ENCODE measurements around the gene LETMD1. TPM values are rescaled to one million over a fixed set of nuclear protein-coding genes. Genes with fewer than 3 reads are reported as not detected.

Gene LETMD1
- total RNA-seq, 4 donors from 2014 or later = 35.6 to 43.2 (median 42.1) TPM

DNA sequence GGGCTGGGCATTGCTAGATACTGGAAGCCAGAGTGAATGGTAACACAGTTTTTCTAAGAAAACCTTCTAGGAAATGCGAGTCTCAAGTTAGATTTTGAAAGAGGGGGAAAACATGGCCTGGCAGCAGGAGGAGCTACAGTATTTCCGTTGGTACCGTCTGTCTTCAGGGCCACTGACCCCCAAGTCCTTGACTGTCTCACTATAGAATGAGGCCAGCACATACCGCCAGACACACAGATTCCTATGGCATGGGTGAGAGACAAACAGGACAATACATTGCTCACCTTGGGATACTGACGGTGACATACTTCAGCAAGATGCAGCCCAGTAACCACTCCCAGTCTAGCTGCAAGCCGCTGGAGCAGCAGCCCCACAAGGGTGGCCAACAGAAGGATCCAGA, 43.6 kb upstream of the LETMD1 start:
- no peak overlapping the region for H3K27ac ChIP-seq (replicated peaks in 1 of 4)
- no peak overlapping the region for H3K4me3 ChIP-seq
- peaks cover 27 to 82% (median 61%) of the 10 kb centered on the region in 4 donors for H3K36me3 ChIP-seq
- TF ChIP-seq, protein P1, sequence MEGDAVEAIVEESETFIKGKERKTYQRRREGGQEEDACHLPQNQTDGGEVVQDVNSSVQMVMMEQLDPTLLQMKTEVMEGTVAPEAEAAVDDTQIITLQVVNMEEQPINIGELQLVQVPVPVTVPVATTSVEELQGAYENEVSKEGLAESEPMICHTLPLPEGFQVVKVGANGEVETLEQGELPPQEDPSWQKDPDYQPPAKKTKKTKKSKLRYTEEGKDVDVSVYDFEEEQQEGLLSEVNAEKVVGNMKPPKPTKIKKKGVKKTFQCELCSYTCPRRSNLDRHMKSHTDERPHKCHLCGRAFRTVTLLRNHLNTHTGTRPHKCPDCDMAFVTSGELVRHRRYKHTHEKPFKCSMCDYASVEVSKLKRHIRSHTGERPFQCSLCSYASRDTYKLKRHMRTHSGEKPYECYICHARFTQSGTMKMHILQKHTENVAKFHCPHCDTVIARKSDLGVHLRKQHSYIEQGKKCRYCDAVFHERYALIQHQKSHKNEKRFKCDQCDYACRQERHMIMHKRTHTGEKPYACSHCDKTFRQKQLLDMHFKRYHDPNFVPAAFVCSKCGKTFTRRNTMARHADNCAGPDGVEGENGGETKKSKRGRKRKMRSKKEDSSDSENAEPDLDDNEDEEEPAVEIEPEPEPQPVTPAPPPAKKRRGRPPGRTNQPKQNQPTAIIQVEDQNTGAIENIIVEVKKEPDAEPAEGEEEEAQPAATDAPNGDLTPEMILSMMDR (IDR thresholded peaks at IDR 0.05) = no peak
- TF ChIP-seq EP300 (IDR thresholded peaks at IDR 0.05) (no peak), POLR2AphosphoS5 (IDR thresholded peaks at IDR 0.05) (no peak), POLR2A (IDR thresholded peaks at IDR 0.05; ENCODE audit: low read depth) (no peak)
- intact Hi-C loops (cut with DNase I) = no loop called here
- no peaks in the 10 kb centered on the region for H3K9me3 ChIP-seq
- DNase-seq (ENCODE audit: extremely low spot score) = no peak
- no peaks in the 10 kb centered on the region for H3K27me3 ChIP-seq
- 77% methylated on average over 6 of the region's 6 CpGs for WGBS
- H3K4me1 ChIP-seq = peaks cover 0 to 3% (median under 1%) of the 10 kb centered on the region in 4 donors

- no peak overlapping the region for H3K27ac ChIP-seq (replicated peaks in 1 of 4)
- 96% methylated on average over 3 of the region's 3 CpGs for WGBS
- TF ChIP-seq EP300 (IDR thresholded peaks at IDR 0.05) (no peak), POLR2A (IDR thresholded peaks at IDR 0.05; ENCODE audit: low read depth) (no peak), POLR2AphosphoS5 (IDR thresholded peaks at IDR 0.05) (no peak)
- TF ChIP-seq, protein P1 (IDR thresholded peaks at IDR 0.05) = no peak
These were observed 43.1 kb upstream of the LETMD1 start for GRCh38 chr12:51005030-51005429.

GRCh38 chr12:51005671-51006070, 42.5 kb upstream of the LETMD1 start:
- Histone ChIP-seq H3K27ac (replicated peaks in 1 of 4) (no peak overlapping the region), H3K4me1 (peaks cover 0 to 8% (median 5%) of the 10 kb centered on the region in 4 donors), H3K9me3 (no peaks in the 10 kb centered on the region), H3K4me3 (no peak overlapping the region), H3K27me3 (no peaks in the 10 kb centered on the region), H3K36me3 (peaks cover 15 to 70% (median 50%) of the 10 kb centered on the region in 4 donors)
- intact Hi-C loops (cut with DNase I) = no loop called here
- no peak for DNase-seq (ENCODE audit: extremely low spot score)
- TF ChIP-seq POLR2AphosphoS5 (IDR thresholded peaks at IDR 0.05) (no peak), EP300 (IDR thresholded peaks at IDR 0.05) (no peak), POLR2A (IDR thresholded peaks at IDR 0.05; ENCODE audit: low read depth) (no peak)
- TF ChIP-seq, protein P1 (IDR thresholded peaks at IDR 0.05) = no peak
- WGBS = 92% methylated on average over 3 of the region's 3 CpGs

More at GRCh38 chr12:51005030-51005429, 43.1 kb upstream of the LETMD1 start:
- no peaks in the 10 kb centered on the region for H3K27me3 ChIP-seq
- H3K36me3 ChIP-seq = peaks cover 22 to 76% (median 56%) of the 10 kb centered on the region in 4 donors
- H3K9me3 ChIP-seq = no peaks in the 10 kb centered on the region
- intact Hi-C loops (cut with DNase I) = no loop called here
- no peak overlapping the region for H3K4me3 ChIP-seq
- DNase-seq (ENCODE audit: extremely low spot score) = no peak
- peaks cover 0 to 8% (median 5%) of the 10 kb centered on the region in 4 donors for H3K4me1 ChIP-seq

DNA sequence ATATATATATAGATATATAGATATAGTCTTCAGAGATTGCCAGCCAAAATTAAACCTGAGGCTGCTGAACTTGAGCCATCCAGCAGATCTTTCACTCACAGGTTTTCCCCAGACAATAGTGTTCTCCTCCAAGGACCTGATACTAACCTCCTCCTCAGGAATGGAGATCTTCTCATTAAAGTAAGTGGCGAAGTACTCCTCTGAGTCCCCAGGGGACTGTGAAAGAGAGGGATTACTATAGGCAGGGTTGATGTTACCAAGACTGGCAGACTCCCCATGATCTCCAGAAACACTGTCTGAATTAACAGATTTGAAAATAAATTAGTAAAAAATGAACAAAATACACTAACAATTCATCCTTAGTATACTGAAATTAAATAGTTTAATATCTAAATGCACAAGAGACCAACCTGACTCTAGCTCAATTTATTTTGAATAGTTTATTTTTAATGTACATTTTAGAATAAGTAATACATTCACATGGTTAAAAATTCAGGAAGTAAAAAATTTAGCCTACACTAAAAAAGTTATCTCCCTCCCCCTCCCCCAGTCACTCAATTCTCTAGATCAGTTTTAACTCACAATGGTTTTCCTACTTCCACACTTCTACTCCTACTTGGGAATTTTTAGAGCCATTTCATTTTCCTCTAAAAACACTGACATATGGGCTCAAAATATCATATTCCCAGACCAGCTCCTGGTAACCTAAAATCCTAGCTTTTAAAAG, 39.6 kb upstream of the LETMD1 start:
- DNase-seq (ENCODE audit: extremely low spot score) = no peak
- H3K4me1 ChIP-seq = peaks cover 4 to 26% (median 20%) of the 10 kb centered on the region in 4 donors
- no peaks in the 10 kb centered on the region for H3K27me3 ChIP-seq
- peaks cover 10 to 47% (median 35%) of the 10 kb centered on the region in 4 donors for H3K36me3 ChIP-seq
- TF ChIP-seq EP300 (IDR thresholded peaks at IDR 0.05) = no peak
- TF ChIP-seq, protein P1 (IDR thresholded peaks at IDR 0.05) = no peak
- no peak for TF ChIP-seq POLR2AphosphoS5 (IDR thresholded peaks at IDR 0.05)
- TF ChIP-seq POLR2A (IDR thresholded peaks at IDR 0.05; ENCODE audit: low read depth) = no peak
- no peaks in the 10 kb centered on the region for H3K9me3 ChIP-seq
- peak overlapping the region in 1 of 4 donors; percentile 14 for H3K4me3 ChIP-seq
- peak overlapping the region in 3 of 4 donors; percentile 4 to 24 (median 20) for H3K27ac ChIP-seq (replicated peaks in 1 of 4)
- WGBS = 100% methylated on average over 1 of the region's 1 CpG
- intact Hi-C loops (cut with DNase I) = no loop called here
